H4 (cell line): ENCODE data around the gene TSPYL6. TPM values are rescaled to one million over a fixed set of nuclear protein-coding genes. Genes with fewer than 3 reads are reported as not detected.

Experiments
- total RNA-seq: library from RNA; depleted of rRNA; stranded (reverse); fragments of >200 nt; shearing (Covaris generic); gene quantifications from 2 replicates; pipeline ENCODE4 v1.2.3, GENCODE V29; 2014; rRNA removed

The TSPYL6 gene
- total RNA-seq, 1 experiment from 2014 or later = not detected

Other genes starting within 250 kb of the TSPYL6 start
- 6.9 and 15.8 TPM in 2 replicates for gene ACYP2, start 140.6 kb downstream of the TSPYL6 start, total RNA-seq
- gene SPTBN1, start 200.1 kb upstream of the TSPYL6 start, total RNA-seq = 34.4 and 34.9 TPM in 2 replicates